Measurements from ENCODE around the gene THTPA.
A peak's percentile ranks its signal among the peaks of the same experiment; 100 is the strongest.

Gene THTPA

GRCh38 chr14:23602181-23603095 lies 46.4 kb downstream of the THTPA start:
- no peak overlapping the region for H4K8ac ChIP-seq (ENCODE audit: low read depth, low read length)
- no peak overlapping the region for H2AFZ ChIP-seq (ENCODE audit: insufficient read depth, low read length, poor library complexity)
- no peak overlapping the region for H3K23ac ChIP-seq (ENCODE audit: low read length)
- H4K91ac ChIP-seq (ENCODE audit: low read depth, low read length) = no peak overlapping the region
- H3K4me2 ChIP-seq (ENCODE audit: low read length) = no peak overlapping the region
- no peaks in the 10 kb centered on the region for H3K79me1 ChIP-seq (ENCODE audit: low read length)
- WGBS (ENCODE audit: extremely low coverage, insufficient coverage, insufficient read length) = no CpG with 5 or more reads among the region's 12 CpGs
- no peak overlapping the region for H2BK12ac ChIP-seq (ENCODE audit: low read length)
- H3K27ac ChIP-seq (ENCODE audit: low read depth, low read length) = no peak overlapping the region
- no peaks in the 10 kb centered on the region for H3K27me3 ChIP-seq (ENCODE audit: insufficient read depth, low read length)
- no peak overlapping the region for H3K9ac ChIP-seq (ENCODE audit: low read length)
- H3K9me3 ChIP-seq (ENCODE audit: insufficient read depth, low read depth, low read length) = peaks cover 2% of the 10 kb centered on the region
- no peak overlapping the region for H2BK120ac ChIP-seq (ENCODE audit: insufficient read depth, low read length, poor library complexity)
- no peak overlapping the region for H3K4me3 ChIP-seq (ENCODE audit: low read depth, low read length)
- H3K4me1 ChIP-seq (ENCODE audit: control insufficient read depth in 1 of 2, insufficient read depth in 2 of 2, low read length in 2 of 2) = peaks cover 0 to 3% of the 10 kb centered on the region in 2 experiments
- no peak overlapping the region for H3K14ac ChIP-seq (ENCODE audit: low read length)
- no peak for DNase-seq
- no peak overlapping the region for H2BK5ac ChIP-seq (ENCODE audit: low read depth, low read length, poor library complexity)
- H4K12ac ChIP-seq (ENCODE audit: low read depth, low read length) = no peak overlapping the region
- no peaks in the 10 kb centered on the region for H3K36me3 ChIP-seq (ENCODE audit: control insufficient read depth in 1 of 2, insufficient read depth in 2 of 2, low read length in 2 of 2)
- H3K79me2 ChIP-seq (ENCODE audit: control insufficient read depth, insufficient read depth, low read length, poor library complexity) = no peaks in the 10 kb centered on the region
- H2AK5ac ChIP-seq (ENCODE audit: low read length) = no peak overlapping the region
- H3K18ac ChIP-seq (ENCODE audit: low read length) = no peak overlapping the region
- no peak overlapping the region for H3K4ac ChIP-seq (ENCODE audit: low read depth, low read length)

DNA sequence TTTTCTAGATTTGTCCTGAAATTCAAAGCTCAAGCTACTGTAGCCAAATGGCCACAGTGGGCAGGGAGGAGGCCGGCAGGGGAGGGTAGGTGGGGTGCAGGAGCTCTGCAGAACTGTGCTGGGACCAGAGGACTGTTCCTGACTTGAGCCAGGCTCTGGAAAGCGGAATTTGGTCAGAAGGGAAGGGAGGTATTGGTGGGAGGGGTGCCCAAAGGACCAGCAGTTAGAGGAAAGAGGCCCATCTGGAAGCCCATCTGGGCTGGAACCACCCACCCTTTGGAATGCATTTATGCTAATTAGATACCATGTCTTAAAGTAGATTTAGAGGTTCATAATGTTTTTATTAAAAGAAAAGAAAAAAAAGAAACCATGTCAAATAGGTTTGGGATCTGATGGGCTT lies 47.0 kb downstream of the THTPA start:
- Histone ChIP-seq H3K27ac (ENCODE audit: low read depth, low read length) (no peak overlapping the region), H3K9me3 (ENCODE audit: insufficient read depth, low read depth, low read length) (peaks cover 2% of the 10 kb centered on the region), H2AFZ (ENCODE audit: insufficient read depth, low read length, poor library complexity) (no peak overlapping the region), H3K36me3 (ENCODE audit: control insufficient read depth in 1 of 2, insufficient read depth in 2 of 2, low read length in 2 of 2) (no peaks in the 10 kb centered on the region), H2BK5ac (ENCODE audit: low read depth, low read length, poor library complexity) (no peak overlapping the region), H3K4ac (ENCODE audit: low read depth, low read length) (no peak overlapping the region), H3K4me3 (ENCODE audit: low read depth, low read length) (no peak overlapping the region), H3K79me1 (ENCODE audit: low read length) (no peaks in the 10 kb centered on the region), H3K4me2 (ENCODE audit: low read length) (no peak overlapping the region), H3K79me2 (ENCODE audit: control insufficient read depth, insufficient read depth, low read length, poor library complexity) (no peaks in the 10 kb centered on the region), H2BK120ac (ENCODE audit: insufficient read depth, low read length, poor library complexity) (no peak overlapping the region), H3K14ac (ENCODE audit: low read length) (no peak overlapping the region), H2BK12ac (ENCODE audit: low read length) (no peak overlapping the region), H3K9ac (ENCODE audit: low read length) (no peak overlapping the region), H4K8ac (ENCODE audit: low read depth, low read length) (no peak overlapping the region), H4K12ac (ENCODE audit: low read depth, low read length) (no peak overlapping the region), H3K18ac (ENCODE audit: low read length) (no peak overlapping the region), H3K23ac (ENCODE audit: low read length) (no peak overlapping the region), H3K27me3 (ENCODE audit: insufficient read depth, low read length) (no peaks in the 10 kb centered on the region), H4K91ac (ENCODE audit: low read depth, low read length) (no peak overlapping the region), H3K4me1 (ENCODE audit: control insufficient read depth in 1 of 2, insufficient read depth in 2 of 2, low read length in 2 of 2) (peaks cover 0 to 3% of the 10 kb centered on the region in 2 experiments), H2AK5ac (ENCODE audit: low read length) (no peak overlapping the region)
- no CpG with 5 or more reads among the region's 2 CpGs for WGBS (ENCODE audit: extremely low coverage, insufficient coverage, insufficient read length)
- no peak for DNase-seq

DNA sequence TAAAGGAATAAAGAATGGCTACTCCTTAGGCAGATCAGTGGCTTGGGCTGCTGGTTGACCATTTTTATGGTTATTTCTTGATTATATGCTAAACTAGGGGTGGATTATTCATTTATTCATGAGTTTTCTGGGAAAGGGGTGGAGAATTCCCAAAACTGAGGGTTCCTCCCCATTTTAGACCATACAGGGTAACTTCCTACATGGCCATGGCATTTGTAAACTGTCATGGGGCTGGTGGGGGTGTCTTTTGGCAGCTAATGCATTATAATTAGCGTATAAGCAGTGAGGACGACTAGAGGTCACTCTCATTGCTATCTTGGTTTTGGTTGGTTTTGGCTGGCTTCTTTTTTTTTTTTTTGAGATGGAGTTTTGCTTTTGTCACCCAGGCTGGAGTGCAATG lies 48.1 kb downstream of the THTPA start:
- no CpG with 5 or more reads among the region's 2 CpGs for WGBS (ENCODE audit: extremely low coverage, insufficient coverage, insufficient read length)
- Histone ChIP-seq H3K9me3 (ENCODE audit: insufficient read depth, low read depth, low read length) (peaks cover 5% of the 10 kb centered on the region), H3K14ac (ENCODE audit: low read length) (no peak overlapping the region), H4K12ac (ENCODE audit: low read depth, low read length) (no peak overlapping the region), H3K36me3 (ENCODE audit: control insufficient read depth in 1 of 2, insufficient read depth in 2 of 2, low read length in 2 of 2) (no peaks in the 10 kb centered on the region), H3K18ac (ENCODE audit: low read length) (no peak overlapping the region), H2BK12ac (ENCODE audit: low read length) (no peak overlapping the region), H3K27ac (ENCODE audit: low read depth, low read length) (no peak overlapping the region), H3K9ac (ENCODE audit: low read length) (no peak overlapping the region), H3K4me1 (ENCODE audit: control insufficient read depth in 1 of 2, insufficient read depth in 2 of 2, low read length in 2 of 2) (peaks cover 0 to 3% of the 10 kb centered on the region in 2 experiments), H3K4ac (ENCODE audit: low read depth, low read length) (no peak overlapping the region), H2BK120ac (ENCODE audit: insufficient read depth, low read length, poor library complexity) (no peak overlapping the region), H4K91ac (ENCODE audit: low read depth, low read length) (no peak overlapping the region), H3K27me3 (ENCODE audit: insufficient read depth, low read length) (no peaks in the 10 kb centered on the region), H3K4me3 (ENCODE audit: low read depth, low read length) (no peak overlapping the region), H3K79me1 (ENCODE audit: low read length) (no peaks in the 10 kb centered on the region), H2BK5ac (ENCODE audit: low read depth, low read length, poor library complexity) (no peak overlapping the region), H3K79me2 (ENCODE audit: control insufficient read depth, insufficient read depth, low read length, poor library complexity) (no peaks in the 10 kb centered on the region), H4K8ac (ENCODE audit: low read depth, low read length) (no peak overlapping the region), H3K4me2 (ENCODE audit: low read length) (no peak overlapping the region), H2AK5ac (ENCODE audit: low read length) (no peak overlapping the region), H2AFZ (ENCODE audit: insufficient read depth, low read length, poor library complexity) (no peak overlapping the region), H3K23ac (ENCODE audit: low read length) (no peak overlapping the region)
- DNase-seq = no peak

DNA sequence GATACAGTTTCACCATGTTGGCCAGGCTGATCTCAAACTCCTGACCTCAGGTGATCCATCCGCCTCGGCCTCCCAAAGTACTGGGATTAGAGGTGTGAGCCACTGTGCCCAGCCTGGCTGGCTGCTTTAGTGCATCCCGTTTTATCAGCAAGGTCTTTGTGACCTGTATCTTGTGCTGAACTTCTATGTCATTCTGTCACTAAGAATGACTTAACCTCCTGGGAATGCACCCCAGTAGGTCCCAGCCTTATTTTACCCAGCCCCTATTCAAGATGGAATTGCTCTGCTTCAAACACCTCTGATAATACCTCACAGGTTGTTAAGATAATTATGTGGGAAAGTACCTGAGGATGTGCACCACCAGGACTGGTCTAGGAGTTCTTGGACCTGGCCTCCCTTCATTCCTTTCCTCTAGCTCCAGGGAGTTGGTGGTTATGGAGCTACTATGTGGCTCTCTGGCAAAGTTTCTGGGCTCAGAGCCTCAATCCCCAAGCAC lies 48.7 kb downstream of the THTPA start:
- Histone ChIP-seq H3K36me3 (ENCODE audit: control insufficient read depth in 1 of 2, insufficient read depth in 2 of 2, low read length in 2 of 2) (no peaks in the 10 kb centered on the region), H2BK12ac (ENCODE audit: low read length) (no peak overlapping the region), H3K79me1 (ENCODE audit: low read length) (no peaks in the 10 kb centered on the region), H3K79me2 (ENCODE audit: control insufficient read depth, insufficient read depth, low read length, poor library complexity) (no peaks in the 10 kb centered on the region), H2BK5ac (ENCODE audit: low read depth, low read length, poor library complexity) (no peak overlapping the region), H3K27ac (ENCODE audit: low read depth, low read length) (no peak overlapping the region), H2AFZ (ENCODE audit: insufficient read depth, low read length, poor library complexity) (no peak overlapping the region), H3K9ac (ENCODE audit: low read length) (no peak overlapping the region), H3K14ac (ENCODE audit: low read length) (no peak overlapping the region), H3K4me2 (ENCODE audit: low read length) (no peak overlapping the region), H2BK120ac (ENCODE audit: insufficient read depth, low read length, poor library complexity) (no peak overlapping the region), H3K4me3 (ENCODE audit: low read depth, low read length) (peak overlapping the region; percentile 9), H4K12ac (ENCODE audit: low read depth, low read length) (no peak overlapping the region), H3K9me3 (ENCODE audit: insufficient read depth, low read depth, low read length) (peaks cover 5% of the 10 kb centered on the region), H3K23ac (ENCODE audit: low read length) (no peak overlapping the region), H3K18ac (ENCODE audit: low read length) (no peak overlapping the region), H3K4ac (ENCODE audit: low read depth, low read length) (no peak overlapping the region), H4K8ac (ENCODE audit: low read depth, low read length) (no peak overlapping the region), H2AK5ac (ENCODE audit: low read length) (no peak overlapping the region), H4K91ac (ENCODE audit: low read depth, low read length) (no peak overlapping the region), H3K4me1 (ENCODE audit: control insufficient read depth in 1 of 2, insufficient read depth in 2 of 2, low read length in 2 of 2) (peaks cover 0 to 3% of the 10 kb centered on the region in 2 experiments), H3K27me3 (ENCODE audit: insufficient read depth, low read length) (no peaks in the 10 kb centered on the region)
- no CpG with 5 or more reads among the region's 3 CpGs for WGBS (ENCODE audit: extremely low coverage, insufficient coverage, insufficient read length)
- DNase-seq = peak; percentile 81 to 91
